ENCODE data around the gene LEFTY2.
"Not testable (repeated sequence)": the region's sequence is repeated elsewhere in the genome, so short reads cannot be mapped to it uniquely, and the experiment has no call there.

The LEFTY2 gene

GRCh38 chr1:225929462-225929861 lies 11.6 kb downstream of the LEFTY2 start:
- DNase-seq = not testable (repeated sequence)

- no peak for DNase-seq
Observed at GRCh38 chr1:225928186-225929175, 12.5 kb downstream of the LEFTY2 start.

GRCh38 chr1:225926551-225927113 lies 14.4 kb downstream of the LEFTY2 start:
- no peak for DNase-seq

- DNase-seq = peak; percentile 91 to 97
Observed at GRCh38 chr1:225923692-225924555, 17.1 kb downstream of the LEFTY2 start, which contains the start of gene PYCR2. TSS of gene PYCR2 (minus strand) at chr1:225924250. CDS start at chr1:225924110, 140 bp downstream.

- no peak for DNase-seq
Observed at GRCh38 chr1:225923381-225923691, 17.7 kb downstream of the LEFTY2 start.

GRCh38 chr1:225921734-225922709 lies 19.0 kb downstream of the LEFTY2 start:
- no peak for DNase-seq

GRCh38 chr1:225919906-225920305 lies 21.1 kb downstream of the LEFTY2 start:
- DNase-seq = peak; percentile 81 to 83

- no peak for DNase-seq
Observed at GRCh38 chr1:225918280-225918679, 22.7 kb downstream of the LEFTY2 start.

GRCh38 chr1:225917536-225917935 lies 23.5 kb downstream of the LEFTY2 start:
- no peak for DNase-seq

- no peak for DNase-seq
Observed at GRCh38 chr1:225917101-225917500, 23.9 kb downstream of the LEFTY2 start.

- DNase-seq = peak in 1 of 2 donors; percentile 28
Observed at GRCh38 chr1:225915538-225915991, 25.5 kb downstream of the LEFTY2 start.

- no peak for DNase-seq
Observed at GRCh38 chr1:225914947-225915346, 26.1 kb downstream of the LEFTY2 start.

GRCh38 chr1:225914391-225914790 lies 26.6 kb downstream of the LEFTY2 start:
- DNase-seq = no peak

GRCh38 chr1:225911191-225912130 lies 29.6 kb downstream of the LEFTY2 start:
- DNase-seq = peak in 1 of 2 donors; percentile 44

GRCh38 chr1:225909477-225909876 lies 31.5 kb downstream of the LEFTY2 start:
- no peak for DNase-seq

GRCh38 chr1:225908773-225909172 lies 32.2 kb downstream of the LEFTY2 start:
- no peak for DNase-seq

GRCh38 chr1:225908013-225908640 lies 32.9 kb downstream of the LEFTY2 start:
- no peak for DNase-seq

- no peak for DNase-seq
Observed at GRCh38 chr1:225907341-225907740, 33.7 kb downstream of the LEFTY2 start.

- DNase-seq = no peak
Observed at GRCh38 chr1:225906467-225906866, 34.6 kb downstream of the LEFTY2 start.

- DNase-seq = no peak
Observed at GRCh38 chr1:225903623-225904022, 37.4 kb downstream of the LEFTY2 start.
